HG02884 (cell line): ENCODE measurements around the gene UNC5A.

ENCODE experiments used
- ATAC-seq: cut with Tn5 transposase; IDR thresholded peaks from one replicate; pipeline ENCODE4 v1.9.1; 2021; ENCODE audit warnings: mild to moderate bottlenecking, moderate library complexity; ENCODE audit not compliant: unreplicated experiment

UNC5A gene

DNA sequence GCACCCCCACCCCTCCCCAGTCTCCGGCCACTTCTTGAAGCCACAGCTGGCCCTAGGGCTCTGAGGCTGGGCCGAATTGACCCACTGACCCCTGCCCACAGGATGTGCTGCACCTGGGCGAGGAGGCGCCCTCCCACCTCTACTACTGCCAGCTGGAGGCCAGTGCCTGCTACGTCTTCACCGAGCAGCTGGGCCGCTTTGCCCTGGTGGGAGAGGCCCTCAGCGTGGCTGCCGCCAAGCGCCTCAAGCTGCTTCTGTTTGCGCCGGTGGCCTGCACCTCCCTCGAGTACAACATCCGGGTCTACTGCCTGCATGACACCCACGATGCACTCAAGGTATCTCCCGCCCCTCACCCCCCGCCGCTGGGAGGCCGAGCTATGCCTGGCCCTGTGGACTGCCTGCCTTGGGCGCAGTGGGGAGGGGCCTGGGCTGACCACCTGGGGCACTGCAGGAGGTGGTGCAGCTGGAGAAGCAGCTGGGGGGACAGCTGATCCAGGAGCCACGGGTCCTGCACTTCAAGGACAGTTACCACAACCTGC lies 67.5 kb downstream of the UNC5A start:
- no peak for ATAC-seq

DNA sequence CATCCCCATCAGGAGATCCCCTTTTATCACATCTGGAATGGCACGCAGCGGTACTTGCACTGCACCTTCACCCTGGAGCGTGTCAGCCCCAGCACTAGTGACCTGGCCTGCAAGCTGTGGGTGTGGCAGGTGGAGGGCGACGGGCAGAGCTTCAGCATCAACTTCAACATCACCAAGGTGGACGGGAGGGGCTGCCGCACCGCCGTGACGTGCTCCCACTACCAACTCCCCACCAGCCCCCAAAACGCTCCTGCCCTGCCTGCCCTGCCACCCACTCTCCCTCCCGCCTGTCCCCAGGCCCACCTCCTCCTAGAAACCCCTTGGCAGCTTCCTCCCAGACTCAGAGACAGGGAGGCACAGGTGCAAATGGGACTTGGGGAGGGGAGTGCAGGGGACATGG lies 68.1 kb downstream of the UNC5A start:
- ATAC-seq: no peak

- ATAC-seq: no peak
Observed at GRCh38 chr5:176878906-176879662, 68.7 kb downstream of the UNC5A start.

- no peak for ATAC-seq
Observed at GRCh38 chr5:176879663-176880361, 69.5 kb downstream of the UNC5A start.

GRCh38 chr5:176880366-176881020 lies 70.1 kb downstream of the UNC5A start:
- ATAC-seq: no peak

DNA sequence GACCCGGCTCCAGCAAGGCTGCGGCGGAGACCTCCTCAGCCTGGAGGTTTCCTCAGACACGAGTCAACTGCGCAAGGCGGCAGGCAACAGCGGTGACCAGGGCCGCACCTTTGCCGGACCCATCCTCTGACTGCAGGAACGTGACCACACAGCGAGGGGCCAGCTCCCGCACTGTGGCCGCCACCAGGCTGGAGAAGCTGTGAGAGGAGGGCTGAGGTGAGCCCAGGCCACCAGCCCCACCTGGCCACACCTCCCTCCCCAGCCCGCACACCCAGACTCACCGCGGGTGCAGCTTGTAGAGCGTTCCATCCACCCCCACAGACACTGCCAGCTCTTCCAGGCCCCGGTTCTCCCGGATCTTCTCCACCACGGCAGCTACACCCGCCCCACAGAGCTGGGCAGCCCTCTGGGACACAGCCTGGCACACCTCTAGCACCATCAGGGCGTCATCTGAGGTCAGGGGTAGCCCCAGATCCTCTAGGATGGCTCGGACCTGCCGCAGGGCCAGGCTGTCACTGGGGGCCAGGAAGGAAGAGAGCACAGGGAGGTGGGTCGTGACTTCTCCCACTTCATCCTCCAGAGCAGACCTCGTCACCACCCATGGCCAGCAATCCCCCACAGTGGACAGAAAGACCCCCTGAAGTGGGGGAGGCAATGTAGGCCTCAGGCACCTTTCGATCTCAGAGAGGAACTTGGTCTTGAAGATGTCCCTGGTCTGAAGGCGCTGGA lies 70.8 kb downstream of the UNC5A start:
- no peak for ATAC-seq

GRCh38 chr5:176881816-176882566 lies 71.6 kb downstream of the UNC5A start:
- no peak for ATAC-seq

- no peak for ATAC-seq
Observed at GRCh38 chr5:176882567-176882903, 72.2 kb downstream of the UNC5A start.

DNA sequence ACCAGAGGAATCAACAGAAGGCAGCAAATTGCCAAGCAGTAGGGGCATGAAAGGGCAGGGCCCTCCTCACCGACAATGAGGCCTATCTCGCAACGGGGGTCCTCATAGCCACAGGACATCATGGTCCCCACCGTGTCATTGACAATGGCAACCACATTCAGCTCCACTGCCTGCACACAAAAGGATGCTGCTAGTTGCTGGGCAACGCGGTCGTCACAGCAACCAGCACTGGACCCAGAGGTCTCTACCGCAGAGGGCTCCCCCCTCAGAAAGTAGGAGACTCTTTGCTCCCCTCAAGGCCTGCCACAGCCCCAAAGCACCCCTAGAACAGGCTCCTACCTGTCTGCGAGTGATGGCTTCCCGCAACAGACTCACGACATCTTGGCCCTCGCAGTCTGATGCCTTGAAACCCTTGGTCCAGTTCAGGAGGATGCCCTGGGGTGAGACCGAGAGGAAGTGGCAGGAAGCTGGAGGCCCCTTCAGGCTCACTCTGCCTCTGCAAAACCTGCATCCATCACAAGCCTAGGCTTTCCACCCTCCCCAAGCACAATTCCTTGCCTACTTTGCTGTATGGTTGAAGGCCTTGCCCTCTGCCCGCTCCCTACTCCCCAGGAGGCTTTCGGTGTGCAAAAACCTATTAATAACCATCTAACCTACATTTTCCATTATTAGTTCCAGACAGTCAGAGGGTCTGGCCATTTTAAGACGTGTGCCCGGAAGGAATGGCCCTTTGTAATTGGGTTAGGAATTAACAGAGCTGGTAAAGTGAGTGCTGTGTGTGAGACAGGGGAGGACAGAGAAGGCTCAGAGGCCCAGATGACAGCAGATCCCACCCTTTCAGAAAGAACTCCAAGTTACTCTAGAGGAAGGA lies 73.6 kb downstream of the UNC5A start:
- no peak for ATAC-seq

GRCh38 chr5:176884571-176884890 lies 74.2 kb downstream of the UNC5A start:
- no peak for ATAC-seq

DNA sequence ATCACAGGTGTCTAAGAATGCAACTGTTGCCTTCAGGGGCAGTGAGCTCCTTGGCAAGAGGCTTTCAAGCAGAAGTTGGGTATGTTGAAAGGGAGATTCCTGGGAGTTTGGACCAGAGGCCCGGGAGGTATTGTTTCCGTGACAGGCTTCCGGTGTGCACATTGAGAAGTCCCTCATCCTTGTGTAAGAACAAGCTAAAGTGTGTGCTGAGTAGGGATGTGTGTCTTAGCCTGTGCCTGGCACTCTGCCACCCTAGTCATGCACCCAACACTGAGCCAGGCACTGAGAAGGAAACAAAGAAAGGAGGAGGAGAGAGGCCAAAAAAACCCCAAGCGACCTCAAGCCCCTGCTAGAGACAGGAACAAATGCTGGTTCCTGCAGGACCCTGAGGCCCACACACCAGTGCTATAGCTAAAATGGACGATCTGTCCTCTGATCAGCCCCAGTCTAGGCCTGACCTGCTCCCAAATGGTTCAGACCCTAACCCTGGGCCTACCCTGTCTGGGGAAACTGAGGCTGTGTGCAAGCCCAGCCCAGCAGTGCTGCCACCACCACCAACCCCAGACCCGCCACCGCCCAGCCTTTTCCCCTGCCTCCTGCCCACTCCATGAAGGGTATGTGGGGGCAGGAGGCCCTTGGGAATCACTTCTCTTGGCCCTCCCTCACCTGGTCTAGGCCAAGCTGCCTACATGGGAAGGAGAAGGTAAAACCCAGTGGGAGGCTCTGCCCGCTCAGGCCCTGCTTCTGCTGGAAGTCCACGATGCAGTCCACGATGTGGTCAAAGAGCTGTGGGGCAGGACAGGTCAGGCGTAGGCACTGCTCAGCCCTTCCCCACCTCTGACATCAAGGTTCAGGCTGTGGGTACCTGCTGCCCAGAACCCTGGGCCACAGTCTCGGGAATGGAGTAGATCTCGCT lies 76.2 kb downstream of the UNC5A start:
- ATAC-seq: no peak

- no peak for ATAC-seq
Observed at GRCh38 chr5:176887252-176887849, 77.0 kb downstream of the UNC5A start.

- ATAC-seq: no peak
Observed at GRCh38 chr5:176888016-176888864, 77.9 kb downstream of the UNC5A start.

- no peak for ATAC-seq
Observed at GRCh38 chr5:176888865-176889165, 78.5 kb downstream of the UNC5A start.

- ATAC-seq: no peak
Observed at GRCh38 chr5:176889321-176890280, 79.2 kb downstream of the UNC5A start.
